Measurements from ENCODE around the gene SHLD3. TPM values are rescaled to one million over a fixed set of nuclear protein-coding genes. Genes with fewer than 3 reads are reported as not detected.

Gene SHLD3
- total and polyA plus RNA-seq, 9 of the 15 experiments (the other 6 are each of a cell fraction or from before 2014, with no cell fraction given) = 3.0 to 14.5 (median 8.6) TPM

DNA sequence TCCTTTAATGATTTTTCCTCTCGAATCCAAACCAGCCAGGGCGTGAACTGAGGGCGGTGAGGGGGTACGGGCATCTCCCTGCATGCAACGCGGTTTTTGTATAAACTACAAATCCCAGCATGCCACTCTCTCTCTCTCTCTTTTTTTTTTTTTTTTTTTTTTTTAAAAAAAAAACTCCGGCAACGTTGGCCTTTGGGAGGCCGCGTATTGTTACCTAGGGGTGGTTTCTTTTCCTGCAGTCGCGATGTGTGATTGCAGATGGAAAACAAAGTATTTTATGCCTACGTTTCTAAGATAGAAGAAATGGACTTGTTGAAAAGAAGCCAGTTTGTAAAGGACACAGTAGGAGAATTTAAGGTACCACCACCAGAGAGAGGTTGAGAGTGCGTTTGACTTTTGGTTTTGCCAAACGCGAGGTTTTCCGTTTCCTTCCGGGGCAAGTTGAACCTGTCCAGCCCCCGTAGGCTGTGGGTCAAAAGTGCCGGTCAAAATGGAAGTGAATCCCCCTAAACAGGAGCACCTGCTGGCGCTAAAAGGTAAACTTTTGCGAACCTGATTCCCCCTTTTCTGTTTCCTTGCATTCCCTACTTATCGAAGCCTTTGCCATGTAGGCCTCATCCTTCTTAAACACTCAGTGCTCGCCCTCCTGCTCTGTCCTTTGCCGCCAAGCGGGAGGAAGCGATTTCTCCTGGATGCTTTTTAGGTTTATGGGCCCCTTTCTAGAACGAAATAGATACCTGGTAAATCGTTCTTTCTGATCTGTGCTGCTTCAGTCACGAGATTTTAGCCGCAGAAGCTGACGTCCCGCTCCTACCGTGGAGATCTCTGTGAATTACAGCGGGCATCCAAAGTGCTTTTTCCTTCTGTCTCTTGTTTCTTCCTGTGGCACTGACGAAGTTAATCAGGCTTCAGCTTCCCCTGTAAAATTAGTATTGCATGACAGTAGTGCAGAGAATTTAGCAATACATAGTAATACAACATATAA is at the start of gene SHLD3, which contains the start of gene TRAPPC13 (continued):
- no peak; the same call in 1 of the 2 replicates for TF ChIP-seq EP300 (IDR thresholded peaks at IDR 0.05; ENCODE audit: low read length)
- peak; percentile 63 to 64; a peak in 2 of 4 replicates for TF ChIP-seq SIX5 (IDR thresholded peaks at IDR 0.05; ENCODE audit: borderline replicate concordance in 1 of 2, insufficient read depth in 1 of 2, low read depth in 1 of 2, low read length in 2 of 2)
- TF ChIP-seq ZNF780A (CRISPR knock-in tag; IDR thresholded peaks at IDR 0.05) = no peak
- peak; percentile 84 for TF ChIP-seq DIDO1 (tag; IDR thresholded peaks at IDR 0.05; ENCODE audit: low read depth)
- TF ChIP-seq, protein P1, sequence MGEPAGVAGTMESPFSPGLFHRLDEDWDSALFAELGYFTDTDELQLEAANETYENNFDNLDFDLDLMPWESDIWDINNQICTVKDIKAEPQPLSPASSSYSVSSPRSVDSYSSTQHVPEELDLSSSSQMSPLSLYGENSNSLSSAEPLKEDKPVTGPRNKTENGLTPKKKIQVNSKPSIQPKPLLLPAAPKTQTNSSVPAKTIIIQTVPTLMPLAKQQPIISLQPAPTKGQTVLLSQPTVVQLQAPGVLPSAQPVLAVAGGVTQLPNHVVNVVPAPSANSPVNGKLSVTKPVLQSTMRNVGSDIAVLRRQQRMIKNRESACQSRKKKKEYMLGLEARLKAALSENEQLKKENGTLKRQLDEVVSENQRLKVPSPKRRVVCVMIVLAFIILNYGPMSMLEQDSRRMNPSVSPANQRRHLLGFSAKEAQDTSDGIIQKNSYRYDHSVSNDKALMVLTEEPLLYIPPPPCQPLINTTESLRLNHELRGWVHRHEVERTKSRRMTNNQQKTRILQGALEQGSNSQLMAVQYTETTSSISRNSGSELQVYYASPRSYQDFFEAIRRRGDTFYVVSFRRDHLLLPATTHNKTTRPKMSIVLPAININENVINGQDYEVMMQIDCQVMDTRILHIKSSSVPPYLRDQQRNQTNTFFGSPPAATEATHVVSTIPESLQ (CRISPR knock-in tag; IDR thresholded peaks at IDR 0.05) = no peak
- TF ChIP-seq, protein P2, sequence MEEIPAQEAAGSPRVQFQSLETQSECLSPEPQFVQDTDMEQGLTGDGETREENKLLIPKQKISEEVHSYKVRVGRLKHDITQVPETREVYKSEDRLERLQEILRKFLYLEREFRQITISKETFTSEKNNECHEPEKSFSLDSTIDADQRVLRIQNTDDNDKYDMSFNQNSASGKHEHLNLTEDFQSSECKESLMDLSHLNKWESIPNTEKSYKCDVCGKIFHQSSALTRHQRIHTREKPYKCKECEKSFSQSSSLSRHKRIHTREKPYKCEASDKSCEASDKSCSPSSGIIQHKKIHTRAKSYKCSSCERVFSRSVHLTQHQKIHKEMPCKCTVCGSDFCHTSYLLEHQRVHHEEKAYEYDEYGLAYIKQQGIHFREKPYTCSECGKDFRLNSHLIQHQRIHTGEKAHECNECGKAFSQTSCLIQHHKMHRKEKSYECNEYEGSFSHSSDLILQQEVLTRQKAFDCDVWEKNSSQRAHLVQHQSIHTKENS (CRISPR knock-in tag; IDR thresholded peaks at IDR 0.05) = no peak
- TF ChIP-seq, protein P3, sequence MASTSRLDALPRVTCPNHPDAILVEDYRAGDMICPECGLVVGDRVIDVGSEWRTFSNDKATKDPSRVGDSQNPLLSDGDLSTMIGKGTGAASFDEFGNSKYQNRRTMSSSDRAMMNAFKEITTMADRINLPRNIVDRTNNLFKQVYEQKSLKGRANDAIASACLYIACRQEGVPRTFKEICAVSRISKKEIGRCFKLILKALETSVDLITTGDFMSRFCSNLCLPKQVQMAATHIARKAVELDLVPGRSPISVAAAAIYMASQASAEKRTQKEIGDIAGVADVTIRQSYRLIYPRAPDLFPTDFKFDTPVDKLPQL (IDR thresholded peaks at IDR 0.05; ENCODE audit: extremely low read depth, insufficient read length) = no peak
- no peak for TF ChIP-seq RBM17 (IDR thresholded peaks at IDR 0.05; ENCODE audit: borderline replicate concordance, low read depth, low read length)
- TF ChIP-seq ZNF41 (CRISPR knock-in tag; conservative IDR thresholded peaks at IDR 0.05) = no peak
- TF ChIP-seq, protein P4, sequence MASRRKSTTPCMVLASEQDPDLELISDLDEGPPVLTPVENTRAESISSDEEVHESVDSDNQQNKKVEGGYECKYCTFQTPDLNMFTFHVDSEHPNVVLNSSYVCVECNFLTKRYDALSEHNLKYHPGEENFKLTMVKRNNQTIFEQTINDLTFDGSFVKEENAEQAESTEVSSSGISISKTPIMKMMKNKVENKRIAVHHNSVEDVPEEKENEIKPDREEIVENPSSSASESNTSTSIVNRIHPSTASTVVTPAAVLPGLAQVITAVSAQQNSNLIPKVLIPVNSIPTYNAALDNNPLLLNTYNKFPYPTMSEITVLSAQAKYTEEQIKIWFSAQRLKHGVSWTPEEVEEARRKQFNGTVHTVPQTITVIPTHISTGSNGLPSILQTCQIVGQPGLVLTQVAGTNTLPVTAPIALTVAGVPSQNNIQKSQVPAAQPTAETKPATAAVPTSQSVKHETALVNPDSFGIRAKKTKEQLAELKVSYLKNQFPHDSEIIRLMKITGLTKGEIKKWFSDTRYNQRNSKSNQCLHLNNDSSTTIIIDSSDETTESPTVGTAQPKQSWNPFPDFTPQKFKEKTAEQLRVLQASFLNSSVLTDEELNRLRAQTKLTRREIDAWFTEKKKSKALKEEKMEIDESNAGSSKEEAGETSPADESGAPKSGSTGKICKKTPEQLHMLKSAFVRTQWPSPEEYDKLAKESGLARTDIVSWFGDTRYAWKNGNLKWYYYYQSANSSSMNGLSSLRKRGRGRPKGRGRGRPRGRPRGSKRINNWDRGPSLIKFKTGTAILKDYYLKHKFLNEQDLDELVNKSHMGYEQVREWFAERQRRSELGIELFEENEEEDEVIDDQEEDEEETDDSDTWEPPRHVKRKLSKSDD (conservative IDR thresholded peaks at IDR 0.05; ENCODE audit: low read length) = no peak
- TF ChIP-seq ZNF583 (CRISPR knock-in tag; IDR thresholded peaks at IDR 0.05) = no peak
- TF ChIP-seq FOS (IDR thresholded peaks at IDR 0.05; ENCODE audit: extremely low read depth, insufficient read length) = no peak
- TF ChIP-seq EHMT2 (IDR thresholded peaks at IDR 0.05) = peak; percentile 18; the same call in 1 of the 2 replicates
- TF ChIP-seq, protein P5, sequence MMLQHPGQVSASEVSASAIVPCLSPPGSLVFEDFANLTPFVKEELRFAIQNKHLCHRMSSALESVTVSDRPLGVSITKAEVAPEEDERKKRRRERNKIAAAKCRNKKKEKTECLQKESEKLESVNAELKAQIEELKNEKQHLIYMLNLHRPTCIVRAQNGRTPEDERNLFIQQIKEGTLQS (IDR thresholded peaks at IDR 0.05) = no peak
- TF ChIP-seq, protein P5 (CRISPR knock-in tag; conservative IDR thresholded peaks at IDR 0.05) = no peak
- no peak for TF ChIP-seq ZNF436 (CRISPR knock-in tag; IDR thresholded peaks at IDR 0.05)
- TF ChIP-seq PML (IDR thresholded peaks at IDR 0.05; ENCODE audit: low read length) = peak; percentile 22; the same call in 1 of the 2 replicates
- no peak for TF ChIP-seq ZNF57 (CRISPR knock-in tag; IDR thresholded peaks at IDR 0.05)
- TF ChIP-seq, protein P6, sequence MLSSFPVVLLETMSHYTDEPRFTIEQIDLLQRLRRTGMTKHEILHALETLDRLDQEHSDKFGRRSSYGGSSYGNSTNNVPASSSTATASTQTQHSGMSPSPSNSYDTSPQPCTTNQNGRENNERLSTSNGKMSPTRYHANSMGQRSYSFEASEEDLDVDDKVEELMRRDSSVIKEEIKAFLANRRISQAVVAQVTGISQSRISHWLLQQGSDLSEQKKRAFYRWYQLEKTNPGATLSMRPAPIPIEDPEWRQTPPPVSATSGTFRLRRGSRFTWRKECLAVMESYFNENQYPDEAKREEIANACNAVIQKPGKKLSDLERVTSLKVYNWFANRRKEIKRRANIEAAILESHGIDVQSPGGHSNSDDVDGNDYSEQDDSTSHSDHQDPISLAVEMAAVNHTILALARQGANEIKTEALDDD (IDR thresholded peaks at IDR 0.05) = no peak

All from K562 (cell line).